HG02571 (cell line): ENCODE results near the gene IPO9.
"Not testable (repeated sequence)": the region's sequence is repeated elsewhere in the genome, so short reads cannot be mapped to it uniquely, and the experiment has no call there.

Source experiments
- ATAC-seq: cut with Tn5 transposase; IDR thresholded peaks from one replicate; pipeline ENCODE4 v1.9.1; 2021; ENCODE audit warnings: mild to moderate bottlenecking, moderate library complexity; ENCODE audit not compliant: unreplicated experiment

Gene IPO9

DNA sequence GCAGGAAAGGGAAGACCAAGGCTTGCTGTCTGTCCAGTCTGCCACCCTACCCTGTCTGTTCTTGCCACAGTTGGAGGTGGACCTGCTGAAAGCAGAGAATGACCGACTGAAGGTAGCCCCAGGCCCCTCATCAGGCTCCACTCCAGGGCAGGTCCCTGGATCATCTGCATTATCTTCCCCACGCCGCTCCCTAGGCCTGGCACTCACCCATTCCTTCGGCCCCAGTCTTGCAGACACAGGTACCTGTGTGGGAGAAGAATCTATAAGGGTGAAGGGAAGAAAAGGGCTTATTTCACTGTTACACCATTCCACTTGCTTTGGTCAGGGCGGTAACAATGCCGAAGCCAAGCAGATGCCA is 20.3 kb upstream of the IPO9 start:
- no peak for ATAC-seq

DNA sequence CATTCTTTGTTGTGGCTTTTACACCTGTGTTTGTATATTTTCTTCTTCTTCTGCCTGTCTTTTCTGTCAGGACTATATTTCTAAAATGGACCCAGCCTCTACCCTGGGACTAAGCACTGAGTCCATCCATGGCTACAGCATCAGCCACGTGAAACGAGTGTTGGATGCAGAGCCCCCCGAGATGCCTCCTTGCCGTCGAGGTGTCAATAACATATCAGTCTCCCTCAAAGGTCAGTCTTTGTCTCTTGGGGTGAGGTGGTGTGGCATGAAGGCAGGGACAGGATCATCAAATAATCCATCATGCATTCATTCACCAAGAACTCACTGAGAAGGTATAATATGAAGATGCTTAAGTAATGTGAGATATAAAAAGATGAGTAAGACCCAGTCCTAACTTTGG is 19.1 kb upstream of the IPO9 start:
- no peak for ATAC-seq

DNA sequence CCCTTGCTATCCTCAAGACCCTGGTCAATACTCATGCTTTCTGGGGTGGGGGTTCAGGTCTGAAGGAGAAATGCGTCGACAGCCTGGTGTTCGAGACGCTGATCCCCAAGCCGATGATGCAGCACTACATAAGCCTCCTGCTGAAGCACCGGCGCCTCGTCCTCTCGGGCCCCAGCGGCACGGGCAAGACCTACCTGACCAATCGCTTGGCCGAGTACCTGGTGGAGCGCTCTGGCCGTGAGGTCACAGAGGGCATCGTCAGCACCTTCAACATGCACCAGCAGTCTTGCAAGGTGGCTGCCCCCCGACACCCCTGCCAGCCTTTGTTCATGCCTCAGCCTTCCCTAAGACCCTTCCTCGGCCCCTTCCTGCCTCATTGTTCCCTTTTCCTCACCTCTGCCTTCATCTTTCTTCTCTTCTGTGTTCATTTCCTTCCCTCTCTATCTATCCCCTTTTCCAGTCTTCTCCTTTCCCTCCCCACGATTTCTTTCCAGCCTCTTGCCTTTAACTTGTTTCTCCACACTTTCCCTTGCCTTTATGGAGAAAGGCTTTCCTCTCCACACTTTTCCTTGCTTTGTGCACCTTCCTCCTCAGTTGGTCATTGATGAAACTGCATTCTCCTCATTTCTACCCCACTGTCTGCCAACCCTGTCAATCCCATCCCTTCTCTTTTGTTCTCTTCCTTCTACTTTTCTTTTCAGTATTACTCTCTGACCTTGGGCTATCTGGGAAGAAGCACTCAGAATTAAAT is 18.3 kb upstream of the IPO9 start:
- no peak for ATAC-seq

DNA sequence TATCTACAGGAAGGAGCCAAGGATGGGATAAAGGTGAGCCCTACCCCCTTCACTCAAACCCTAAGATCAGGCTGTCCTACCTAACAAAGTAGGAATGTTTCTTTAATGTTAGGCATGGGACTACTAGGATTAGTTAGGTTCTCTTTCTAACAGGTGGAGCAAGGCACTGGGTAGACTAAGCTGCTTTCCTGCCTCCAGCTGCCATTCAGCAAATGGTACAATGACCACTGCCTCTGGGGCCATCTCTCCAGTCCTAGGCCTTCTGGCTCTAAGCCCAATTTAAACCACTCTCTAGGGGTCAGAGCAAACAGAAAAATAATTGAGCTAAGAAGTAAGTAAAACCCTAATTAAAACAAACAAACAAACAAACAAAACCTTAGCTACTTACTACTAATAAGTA is 15.7 kb upstream of the IPO9 start:
- no peak for ATAC-seq

DNA sequence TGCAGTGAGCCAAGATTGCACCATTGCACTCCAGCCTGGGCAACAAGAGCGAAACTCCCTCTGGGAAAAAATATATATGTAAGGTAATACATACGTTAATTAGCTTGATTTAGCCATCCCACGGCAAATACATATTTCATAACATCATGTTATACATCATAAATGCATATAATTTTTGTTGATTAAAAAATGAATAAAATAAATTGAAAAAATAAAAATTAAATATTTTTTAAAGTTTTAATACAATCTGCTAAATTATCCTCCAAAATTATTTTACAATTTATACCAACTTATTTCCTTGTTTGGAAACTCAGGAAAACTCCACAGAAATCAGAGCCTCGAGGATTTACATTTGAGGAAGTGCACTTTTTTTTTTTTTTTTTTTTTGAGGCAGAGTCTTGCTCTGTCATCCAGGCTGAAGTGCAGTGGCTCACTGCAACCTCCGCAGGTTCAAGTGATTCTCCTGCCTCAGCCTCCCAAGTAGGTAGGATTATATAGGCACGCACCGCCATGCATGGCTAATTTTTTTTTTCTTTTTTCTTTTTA is 12.6 kb upstream of the IPO9 start:
- ATAC-seq: no peak

DNA sequence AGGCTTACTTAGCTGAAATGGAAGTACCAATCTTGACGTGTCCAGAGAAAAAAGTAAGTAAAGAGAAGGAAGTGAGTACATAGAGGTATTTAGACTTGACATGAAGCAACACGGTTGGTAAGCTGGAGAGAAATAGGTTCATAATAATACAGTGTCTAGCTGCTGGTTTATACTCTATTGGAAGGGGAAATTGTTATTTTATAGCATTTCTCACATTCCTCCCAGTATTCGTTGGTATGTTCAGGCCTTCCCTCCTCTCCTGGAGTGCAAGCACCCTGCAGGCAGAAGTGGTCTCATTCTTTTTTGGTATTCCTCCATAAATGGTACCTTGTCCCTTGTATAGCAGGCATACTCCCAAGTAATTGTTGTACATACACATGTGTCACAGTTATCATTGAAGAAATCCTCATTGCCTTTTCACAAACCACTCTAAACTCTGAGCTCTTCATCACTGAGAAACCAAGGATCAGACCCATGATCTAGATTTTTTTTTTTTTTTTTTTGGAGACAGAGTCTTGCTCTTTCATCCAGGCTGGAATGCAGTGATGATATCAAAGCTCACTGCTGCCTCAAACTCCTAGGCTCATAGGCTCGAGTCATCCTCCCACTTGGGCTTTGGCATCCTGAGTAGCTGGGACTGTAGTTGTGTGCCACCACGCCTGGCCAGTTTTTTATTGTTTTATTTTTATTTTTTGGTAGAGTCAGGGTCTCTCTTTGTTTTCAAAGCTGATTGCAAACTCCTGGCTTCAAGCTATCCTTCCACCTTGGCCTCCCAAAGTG is 9.8 kb upstream of the IPO9 start:
- no peak for ATAC-seq

DNA sequence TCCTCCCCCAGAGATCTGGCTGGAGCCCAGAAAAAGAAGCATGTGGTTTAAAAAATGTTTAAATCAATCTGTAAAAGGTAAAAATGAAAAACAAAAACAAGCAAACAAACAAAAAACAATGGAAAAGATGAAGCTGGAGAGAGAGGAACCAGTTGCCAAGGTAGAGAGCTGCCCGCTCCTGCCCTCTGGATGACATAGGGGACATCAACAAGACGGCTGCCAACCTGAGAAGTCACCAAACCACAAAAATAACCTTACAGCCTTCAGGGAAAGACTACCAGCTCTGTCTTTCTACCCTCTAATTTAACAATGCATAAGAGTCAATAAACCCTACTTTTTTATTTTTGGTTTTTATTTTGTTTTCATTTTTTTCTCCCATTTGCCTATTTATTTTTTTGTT is 8.5 kb upstream of the IPO9 start:
- ATAC-seq: no peak

DNA sequence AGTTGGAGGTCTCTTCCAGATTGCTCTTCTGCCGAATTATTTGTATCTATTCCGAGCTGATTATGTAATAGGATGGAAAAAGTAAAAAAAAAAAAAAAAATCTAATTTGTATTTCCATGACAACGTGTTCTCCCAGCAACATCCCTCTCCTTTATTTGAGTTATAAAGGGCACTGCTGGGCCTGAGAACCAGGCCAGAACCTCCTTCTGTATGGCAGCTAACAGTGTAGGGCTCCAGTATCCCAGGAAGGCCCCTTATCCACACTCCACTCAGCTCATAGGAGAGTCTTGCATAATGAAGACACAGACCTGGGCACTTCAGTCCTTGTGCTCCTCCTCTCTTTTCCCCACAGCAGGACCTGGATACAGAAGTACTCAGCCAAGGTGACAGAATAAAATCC is 3.7 kb upstream of the IPO9 start:
- ATAC-seq: no peak

DNA sequence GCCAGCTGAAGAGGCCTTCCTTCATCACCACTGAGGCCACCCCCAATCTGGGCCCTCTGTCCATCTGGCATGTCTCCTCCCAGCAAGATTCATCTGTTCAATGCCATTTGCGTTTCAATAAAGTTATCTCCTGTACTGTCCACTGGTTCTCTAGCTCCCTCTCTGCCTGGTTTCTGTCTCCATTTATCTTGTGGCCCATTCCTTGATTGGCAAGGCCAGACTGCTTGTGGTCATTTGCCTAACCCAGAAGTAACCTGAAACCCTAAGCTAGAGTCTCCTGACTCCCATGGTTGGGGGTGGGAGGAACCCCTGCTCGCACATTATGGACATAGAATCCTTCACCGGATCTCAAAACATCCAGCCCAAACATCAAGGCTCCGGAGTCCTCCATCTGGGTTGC is 2.1 kb upstream of the IPO9 start:
- no peak for ATAC-seq

DNA sequence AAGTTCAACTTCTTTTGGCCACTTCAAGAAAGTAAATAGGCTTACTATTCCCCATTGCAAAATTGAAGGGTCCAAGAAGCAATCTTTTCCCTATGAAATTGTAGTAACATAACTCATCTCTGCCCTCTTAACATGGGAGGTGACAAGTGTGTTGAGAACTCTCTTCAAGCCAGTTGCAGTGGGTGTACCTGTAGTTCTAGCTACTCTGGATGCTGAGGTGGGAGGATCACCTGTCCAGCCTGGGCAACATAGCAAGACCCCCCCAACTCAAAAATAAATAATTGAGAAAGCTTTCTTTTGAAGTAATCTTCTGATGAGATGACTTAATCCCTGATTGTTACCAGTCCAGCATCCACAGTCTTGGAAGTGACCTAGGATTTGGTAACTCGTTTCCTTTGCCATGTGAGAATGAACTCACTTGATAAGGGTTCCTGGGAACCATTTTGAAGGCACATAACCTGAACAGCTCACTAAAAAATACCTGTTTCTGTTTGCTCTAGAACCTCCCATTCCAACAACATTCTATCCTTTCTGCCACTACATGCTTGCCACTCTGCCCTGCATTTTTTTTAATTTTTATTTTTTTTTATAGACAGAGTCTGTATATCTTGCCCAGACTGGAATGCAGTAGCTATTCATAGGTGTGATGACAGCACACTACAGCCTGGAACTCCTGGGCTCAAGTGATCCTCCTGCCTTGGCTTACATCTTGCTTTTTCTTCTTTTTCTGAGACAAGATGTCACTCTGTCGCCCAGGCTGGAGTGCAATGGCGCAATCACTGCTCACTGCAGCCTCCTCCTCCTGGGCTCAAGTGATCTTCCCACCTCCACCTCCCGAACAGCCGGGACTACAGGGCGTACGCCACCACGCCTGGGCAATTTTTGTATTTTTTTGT is 1.4 kb upstream of the IPO9 start:
- no peak for ATAC-seq

DNA sequence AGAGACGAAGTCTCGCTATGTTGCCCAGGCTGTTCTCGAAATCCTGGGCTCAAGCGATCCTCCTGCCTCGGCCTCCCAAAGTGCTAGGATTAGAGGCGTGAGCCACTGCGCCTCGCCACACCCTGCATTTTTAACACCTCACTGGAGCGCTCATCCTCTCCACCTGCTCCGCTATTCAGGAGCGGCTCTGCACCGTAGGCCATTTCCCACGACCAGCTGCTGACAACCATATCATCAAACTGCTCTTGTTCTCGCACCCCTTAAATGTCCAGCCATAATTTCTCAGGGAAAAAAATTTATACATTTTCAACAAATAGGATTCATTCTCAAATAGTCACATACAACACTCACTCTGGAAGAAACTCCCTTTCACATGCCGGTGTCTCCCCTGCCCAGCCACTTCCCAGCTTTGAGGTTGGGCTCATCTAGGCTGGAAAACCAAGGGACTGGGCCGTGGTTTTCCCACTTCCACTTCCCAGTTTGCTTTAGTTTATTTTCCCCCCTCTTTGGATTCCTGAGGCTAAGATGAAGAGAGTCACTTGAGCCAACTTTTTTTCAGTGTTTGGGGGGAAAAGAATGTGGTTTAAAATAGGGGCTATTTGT is 639 bp upstream of the IPO9 start:
- ATAC-seq: no peak

DNA sequence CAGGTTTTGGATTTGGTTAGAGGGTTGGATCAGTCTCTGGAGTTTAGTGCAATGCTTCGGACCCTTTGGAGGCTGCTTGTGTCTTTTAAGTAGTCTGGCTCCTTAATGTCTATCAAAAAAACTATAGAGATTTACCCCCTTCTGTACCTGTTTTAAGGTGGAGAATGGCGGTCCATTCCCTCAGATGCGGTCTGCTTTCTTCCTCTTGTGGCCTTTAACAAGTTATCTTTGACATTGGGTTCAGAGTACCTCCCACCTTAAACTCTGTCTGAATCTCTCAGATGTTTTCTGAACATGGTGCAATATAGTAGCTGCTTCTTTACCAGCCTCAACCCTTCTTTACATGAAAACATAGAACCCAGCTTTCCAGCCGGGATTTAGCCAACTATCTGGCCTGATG is 2.4 kb downstream of the IPO9 start:
- no peak for ATAC-seq

DNA sequence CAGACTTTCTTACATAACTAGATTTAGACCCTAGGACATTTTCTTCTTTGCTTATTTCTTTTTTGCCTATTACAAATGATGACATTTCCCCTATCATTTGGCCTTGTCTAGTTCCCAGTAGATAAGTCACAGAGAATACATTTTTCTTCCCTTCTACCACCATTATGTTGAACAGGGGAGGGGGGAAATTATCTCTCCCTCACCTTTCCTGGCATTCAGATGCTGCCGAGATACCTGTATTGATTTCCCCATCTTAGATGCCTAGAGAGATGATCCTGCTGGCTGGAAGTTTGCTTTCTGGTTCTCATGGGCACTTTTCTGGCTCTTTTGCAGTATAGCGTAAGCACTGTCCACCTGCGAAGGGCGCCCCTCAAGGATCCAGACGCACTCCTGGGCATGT is 5.7 kb downstream of the IPO9 start:
- ATAC-seq: no peak

DNA sequence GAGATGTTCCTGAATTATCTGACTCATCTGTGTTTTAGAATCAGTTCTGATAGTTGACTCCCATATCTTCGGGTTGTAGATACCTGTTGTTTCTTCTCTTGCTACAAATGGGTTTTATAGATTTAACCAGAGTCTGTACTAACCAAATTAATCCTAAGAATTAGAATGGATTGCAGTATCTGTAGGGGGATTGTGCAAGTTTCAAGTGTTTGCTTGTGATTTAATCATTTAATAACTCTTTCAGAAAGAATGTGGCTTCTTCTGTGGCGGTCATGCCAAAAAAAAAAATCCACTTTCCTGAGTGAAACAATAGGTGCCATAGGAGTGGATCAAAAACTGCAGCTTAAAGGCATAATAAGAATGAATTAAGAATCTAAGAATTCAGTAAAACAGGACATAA is 9.4 kb downstream of the IPO9 start:
- ATAC-seq: no peak

DNA sequence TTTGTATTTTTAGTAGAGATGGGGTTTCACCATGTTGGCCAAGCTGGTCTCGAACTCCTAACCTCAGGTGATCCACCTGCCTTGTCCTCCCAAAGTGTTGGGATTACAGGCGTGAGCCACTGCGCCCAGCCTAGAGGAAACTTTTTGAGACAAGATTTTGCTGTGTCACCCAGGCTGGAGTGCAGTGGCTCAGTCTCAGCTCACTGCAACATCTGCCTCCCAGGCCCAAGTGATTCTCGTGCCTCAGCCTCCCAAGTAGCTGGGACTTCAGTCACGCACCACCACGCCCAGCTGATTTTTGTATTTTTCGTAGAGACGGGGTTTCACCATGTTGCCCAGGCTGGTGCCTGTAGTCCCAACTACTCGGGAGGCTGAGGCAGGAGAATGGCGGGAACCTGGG is 10.1 kb downstream of the IPO9 start:
- not testable (repeated sequence) for ATAC-seq

DNA sequence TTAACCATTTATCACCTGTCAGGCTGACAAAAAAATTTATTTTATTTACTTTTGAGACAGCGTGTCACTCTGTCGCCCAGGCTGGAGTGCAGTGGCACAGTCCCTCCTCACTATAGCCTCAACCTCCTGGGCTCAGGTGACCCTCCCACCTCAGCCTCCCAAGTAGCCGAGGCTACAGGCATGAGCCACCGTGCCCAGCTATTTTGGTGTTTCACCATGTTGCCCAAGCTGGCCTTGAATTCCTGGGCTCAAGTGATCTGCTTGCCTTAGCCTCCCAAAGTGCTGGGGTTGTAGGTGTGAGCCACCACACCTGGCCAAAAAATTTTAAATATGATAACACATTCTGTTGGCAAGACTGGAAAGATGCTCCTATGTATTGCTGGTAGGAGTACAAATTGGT is 11.1 kb downstream of the IPO9 start:
- ATAC-seq: no peak

DNA sequence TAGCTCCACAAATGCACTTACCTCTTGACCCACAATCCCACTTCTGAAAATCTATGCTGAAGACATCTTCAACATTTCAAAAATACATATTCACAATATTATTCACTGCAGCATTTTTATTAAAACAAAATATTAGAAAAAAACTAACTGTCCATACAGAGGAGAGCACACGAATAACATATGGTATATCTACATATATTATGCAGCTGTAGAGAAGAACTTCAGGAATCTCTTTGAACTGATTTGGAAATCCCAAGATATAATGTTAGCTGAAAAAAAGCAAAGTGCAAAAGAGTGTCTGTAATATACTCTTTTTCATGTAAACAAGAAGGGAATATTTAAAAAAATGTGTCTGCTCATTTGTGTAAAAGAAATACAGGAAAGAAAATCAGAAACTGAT is 11.5 kb downstream of the IPO9 start:
- ATAC-seq: no peak

DNA sequence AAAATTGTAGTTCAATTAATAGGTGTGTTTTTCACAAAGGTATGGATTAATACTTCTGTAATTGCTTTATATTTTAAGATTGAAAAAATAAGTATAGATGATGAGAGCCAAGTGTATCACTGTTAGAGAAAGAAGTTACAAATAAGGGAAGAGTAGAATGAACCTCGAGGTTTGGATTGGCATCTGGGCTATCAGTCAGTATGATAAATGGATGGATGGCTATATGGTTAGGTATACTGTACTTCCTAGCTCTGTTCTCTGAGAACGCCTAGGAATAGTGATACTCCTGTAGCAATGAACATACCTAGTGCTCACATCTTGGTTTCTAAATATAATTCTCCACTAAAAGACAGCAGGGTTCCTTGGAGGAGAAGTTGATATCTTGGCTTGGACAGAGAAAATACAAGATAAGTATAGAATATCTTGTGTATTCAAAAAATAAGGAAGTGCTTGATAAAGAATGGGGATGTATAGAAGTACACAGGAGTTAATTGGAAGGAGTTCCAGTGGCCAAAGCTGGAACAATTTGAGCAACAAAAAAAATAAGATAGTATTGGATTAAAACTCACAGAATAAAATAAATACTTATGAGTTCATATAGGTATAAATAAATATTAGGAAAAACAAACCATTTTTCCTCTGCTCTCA is 12.4 kb downstream of the IPO9 start:
- ATAC-seq: no peak

DNA sequence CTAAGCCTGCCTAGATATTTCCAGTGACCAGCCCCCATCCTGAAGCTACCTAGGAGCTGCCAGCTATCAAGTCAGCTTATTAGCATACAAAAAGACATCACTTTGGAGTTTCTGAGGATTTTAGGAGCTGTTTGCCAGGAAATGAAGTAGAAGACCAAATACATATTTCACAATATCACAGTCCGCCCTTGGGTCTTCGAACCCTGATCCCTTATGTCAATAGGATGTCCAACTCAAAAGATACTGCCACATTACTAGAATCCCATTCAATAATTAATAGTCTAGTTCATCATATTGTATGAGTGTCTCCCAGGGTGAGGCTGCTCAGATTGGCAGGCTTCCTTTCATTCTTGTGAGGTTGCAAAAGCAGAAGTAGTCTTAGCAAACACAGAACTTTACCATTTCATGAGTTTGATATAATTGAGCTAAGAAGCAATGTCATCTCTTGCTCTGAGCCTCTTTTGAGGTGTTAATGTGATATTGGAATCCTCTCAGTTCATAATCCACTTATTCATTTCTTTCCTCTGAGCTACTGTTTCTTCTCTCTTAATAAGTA is 13.6 kb downstream of the IPO9 start:
- no peak for ATAC-seq
